ENCODE measurements around the gene FSIP1. TPM values are rescaled to one million over a fixed set of nuclear protein-coding genes. Genes with fewer than 3 reads are reported as not detected.

The FSIP1 gene
- total and polyA plus RNA-seq, 9 of the 15 experiments (the other 6 are each of a cell fraction or from before 2014, with no cell fraction given), result 0.07 to 0.51 (median 0.29) TPM

- TF ChIP-seq CUX1 (CRISPR knock-in tag; IDR thresholded peaks at IDR 0.05) (no peak), HNRNPH1 (optimal IDR thresholded peaks at IDR 0.05; ENCODE audit: low read depth, low read length) (no peak), NEUROD1 (IDR thresholded peaks at IDR 0.05; ENCODE audit: borderline replicate concordance, low read depth, low read length, partially characterized antibody) (no peak), GTF2A2 (tag; IDR thresholded peaks at IDR 0.05) (no peak), ZNF830 (CRISPR knock-in tag; IDR thresholded peaks at IDR 0.05) (no peak), ELK1 (CRISPR knock-in tag; IDR thresholded peaks at IDR 0.05) (no peak), REST (IDR thresholded peaks at IDR 0.05; ENCODE audit: borderline replicate concordance) (no peak), REST (CRISPR knock-in tag; IDR thresholded peaks at IDR 0.05; ENCODE audit: low read depth) (no peak), HBP1 (CRISPR knock-in tag; IDR thresholded peaks at IDR 0.05) (no peak)
Observed at GRCh38 chr15:39629906-39630305, 152.7 kb downstream of the FSIP1 start (continued).

Data from K562 (cell line).